MCF 10A (cell line): ENCODE data around the gene SEC16B. TPM values are rescaled to one million over a fixed set of nuclear protein-coding genes. Genes with fewer than 3 reads are reported as not detected.

Source experiments
- BruUV-seq: library from RNA; stranded (reverse); fragments of 400-500 nt; replicated peaks from 2 replicates; lab custom pipeline; 2021; lab: Mats Ljungman, UMichigan
- CTCF ChIA-PET: fragments of 300-600 bp; sonication (Branson Sonifier 250); formaldehyde crosslinking; extraction: SDS; loops from one replicate; lab custom pipeline; 2021; ENCODE audit warnings: antibody characterized with exemption, inconsistent platforms; lab: Yijun Ruan, JAX
- POLR2A ChIA-PET: fragments of 300-600, 350-650 bp; sonication (Branson Sonifier 250); formaldehyde crosslinking; extraction: SDS; loops from one replicate; lab custom pipeline; 2020; ENCODE audit warnings: antibody characterized with exemption, inconsistent platforms; lab: Yijun Ruan, JAX
- DNase-seq: peaks from one replicate; pipeline ENCODE4 v3.0.0-alpha.2; 2018; ENCODE audit not compliant: unreplicated experiment
- H3K27ac Mint-ChIP-seq: one replicate; pipeline ENCODE4 v1.8.0; 2022; ENCODE audit warnings: mild to moderate bottlenecking, low read depth, mixed read lengths; ENCODE audit not compliant: unreplicated experiment
- H3K27me3 Mint-ChIP-seq: one replicate; pipeline ENCODE4 v1.8.0; 2022; ENCODE audit warnings: mixed read lengths; ENCODE audit not compliant: insufficient read depth, unreplicated experiment
- H3K36me3 Mint-ChIP-seq: one replicate; pipeline ENCODE4 v1.8.0; 2022; ENCODE audit warnings: mild to moderate bottlenecking, moderate library complexity, mixed read lengths; ENCODE audit not compliant: insufficient read depth, unreplicated experiment
- H3K4me1 Mint-ChIP-seq: one replicate; pipeline ENCODE4 v1.8.0; 2022; ENCODE audit warnings: mixed read lengths; ENCODE audit not compliant: insufficient read depth, unreplicated experiment
- H3K4me3 Mint-ChIP-seq: one replicate; pipeline ENCODE4 v1.8.0; 2022; ENCODE audit warnings: mild to moderate bottlenecking, moderate library complexity, mixed read lengths; ENCODE audit not compliant: unreplicated experiment
- H3K9me3 Mint-ChIP-seq: one replicate; pipeline ENCODE4 v1.8.0; 2022; ENCODE audit warnings: mixed read lengths; ENCODE audit not compliant: unreplicated experiment
- CTCF ChIP-seq: fragments of 200-600 bp; IDR thresholded peaks from one replicate; pipeline ENCODE4 v1.8.0; 2022; ENCODE audit warnings: antibody characterized with exemption, mild to moderate bottlenecking; ENCODE audit not compliant: unreplicated experiment
- intact Hi-C: fragments of 100-400 bp; cut with micrococcal nuclease; formaldehyde crosslinking; loops from 2 replicates; pipeline ENCODE4 v1.14.1; 2022
- total RNA-seq: library from RNA; stranded (reverse); gene quantifications from 2 replicates; pipeline ENCODE4 v1.2.3, GENCODE V29; 2022

Gene SEC16B
- total RNA-seq, 1 experiment from 2014 or later = not detected

- no peaks in the 10 kb centered on the region for H3K9me3 Mint-ChIP-seq
- TF ChIP-seq CTCF = no peak
- POLR2A ChIA-PET = interaction anchor here (1.0 kb wide), 1 partner anchor 13 kb away, joined by 3 read pairs; no protein-coding TSS in a partner anchor
- intact Hi-C loops = no loop called here
- no peak overlapping the region for H3K4me3 Mint-ChIP-seq
- CTCF ChIA-PET = interaction anchor here (0.6 to 3.1 kb wide), 7 partner anchors 9 to 1075 kb away, joined by 3 to 13 read pairs (median 4); no protein-coding TSS in a partner anchor
- H3K4me1 Mint-ChIP-seq = peaks cover 6% of the 10 kb centered on the region
- no peaks in the 10 kb centered on the region for H3K36me3 Mint-ChIP-seq
- H3K27me3 Mint-ChIP-seq = no peaks in the 10 kb centered on the region
- DNase-seq = no peak
- BruUV-seq = no TSS peak
- no peak overlapping the region for H3K27ac Mint-ChIP-seq
These were observed 3.7 kb upstream of the SEC16B start for GRCh38 chr1:177973585-177973984.

- POLR2A ChIA-PET = no interaction called here
- H3K36me3 Mint-ChIP-seq = no peaks in the 10 kb centered on the region
- TF ChIP-seq CTCF = no peak
- no peaks in the 10 kb centered on the region for H3K9me3 Mint-ChIP-seq
- no peak overlapping the region for H3K4me3 Mint-ChIP-seq
- BruUV-seq = no TSS peak
- DNase-seq = no peak
- no peaks in the 10 kb centered on the region for H3K27me3 Mint-ChIP-seq
- CTCF ChIA-PET = interaction anchor here (0.8 to 1.6 kb wide), 3 partner anchors 17 to 1070 kb away, joined by 3 to 9 read pairs (median 4); no protein-coding TSS in a partner anchor
- intact Hi-C loops = no loop called here
- H3K27ac Mint-ChIP-seq = no peak overlapping the region
- no peaks in the 10 kb centered on the region for H3K4me1 Mint-ChIP-seq
These were observed 749 bp downstream of the SEC16B start for GRCh38 chr1:177969109-177969508.

- intact Hi-C loops = no loop called here
- CTCF ChIA-PET = interaction anchor here (0.6 to 2.3 kb wide), 2 partner anchors 20 to 378 kb away, joined by 3 to 6 read pairs; no protein-coding TSS in a partner anchor
- no peaks in the 10 kb centered on the region for H3K9me3 Mint-ChIP-seq
- no peak overlapping the region for H3K4me3 Mint-ChIP-seq
- no peaks in the 10 kb centered on the region for H3K4me1 Mint-ChIP-seq
- H3K27ac Mint-ChIP-seq = no peak overlapping the region
- H3K27me3 Mint-ChIP-seq = no peaks in the 10 kb centered on the region
- H3K36me3 Mint-ChIP-seq = no peaks in the 10 kb centered on the region
- POLR2A ChIA-PET = interaction anchor here (0.7 kb wide), 1 partner anchor 178 kb away, joined by 3 read pairs; no protein-coding TSS in a partner anchor
- TF ChIP-seq CTCF = no peak
- BruUV-seq = no TSS peak
- no peak for DNase-seq
These were observed 3.7 kb downstream of the SEC16B start for GRCh38 chr1:177966199-177966598.

- ChIA-PET CTCF (interaction anchor here (1.1 to 7.8 kb wide), 3 partner anchors 19 to 317 kb away, joined by 3 to 64 read pairs (median 6); no protein-coding TSS in a partner anchor), POLR2A (no interaction called here)
- no peak overlapping the region for H3K27ac Mint-ChIP-seq
- no peaks in the 10 kb centered on the region for H3K36me3 Mint-ChIP-seq
- DNase-seq = no peak
- intact Hi-C loops = no loop called here
- H3K4me1 Mint-ChIP-seq = no peaks in the 10 kb centered on the region
- H3K27me3 Mint-ChIP-seq = no peaks in the 10 kb centered on the region
- TF ChIP-seq CTCF = no peak
- no peak overlapping the region for H3K4me3 Mint-ChIP-seq
- BruUV-seq = no TSS peak
- no peaks in the 10 kb centered on the region for H3K9me3 Mint-ChIP-seq
These were observed 4.6 kb downstream of the SEC16B start for GRCh38 chr1:177965293-177965692.
